ENCODE data around the gene LTBP3. TPM values are rescaled to one million over a fixed set of nuclear protein-coding genes. Genes with fewer than 3 reads are reported as not detected.

Gene LTBP3
- total RNA-seq, 1 experiment from 2014 or later: 248 TPM

DNA sequence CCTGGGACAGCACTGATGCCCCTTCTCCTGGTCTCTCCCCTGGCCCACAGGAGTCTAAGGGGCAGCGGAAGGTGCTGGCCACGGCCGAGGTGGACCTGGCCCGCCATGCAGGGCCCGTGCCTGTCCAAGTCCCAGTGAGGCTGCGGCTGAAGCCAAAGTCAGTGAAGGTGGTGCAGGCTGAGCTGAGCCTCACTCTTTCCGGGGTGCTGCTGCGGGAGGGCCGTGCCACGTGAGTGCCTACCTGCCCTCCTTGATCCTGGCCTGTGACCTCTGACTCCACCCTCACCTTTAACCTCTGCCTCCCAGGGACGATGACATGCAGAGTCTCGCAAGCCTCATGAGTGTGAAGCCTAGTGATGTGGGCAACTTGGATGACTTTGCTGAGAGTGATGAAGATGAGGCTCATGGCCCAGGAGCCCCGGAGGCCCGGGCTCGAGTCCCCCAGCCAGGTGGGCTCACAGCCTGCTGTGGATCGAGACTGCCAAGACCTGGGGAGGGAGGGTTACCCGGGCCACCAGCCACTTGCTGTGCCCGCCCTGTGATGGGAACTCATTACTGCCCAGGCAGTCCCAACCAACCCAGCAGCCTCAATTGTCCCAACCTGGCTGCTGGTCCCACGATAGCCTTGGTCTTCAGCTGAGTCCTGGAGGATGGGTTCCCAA, 22.0 kb upstream of the LTBP3 start:
- BruUV-seq (replicated peaks): no TSS peak
- Histone ChIP-seq H3K4me2 (ENCODE audit: low read length) (no peak overlapping the region), H4K20me1 (ENCODE audit: insufficient read depth) (no peaks in the 10 kb centered on the region), H3K4me1 (ENCODE audit: control insufficient read depth in 1 of 2, insufficient read depth in 2 of 2, low read length in 2 of 2) (peaks cover 22 to 26% of the 10 kb centered on the region in 2 experiments), H3K4me3 (replicated peaks in 1 of 2; ENCODE audit: low read depth in 1 of 2, low read length in 2 of 2) (no peak overlapping the region), H2AFZ (ENCODE audit: low read depth, low read length, poor library complexity, severe bottlenecking) (no peak overlapping the region), H3K36me3 (ENCODE audit: control insufficient read depth in 1 of 2, insufficient read depth in 2 of 2, low read length in 2 of 2) (peaks cover 2 to 4% of the 10 kb centered on the region in 2 experiments; a peak in 2 of 4 replicates), H3K9me2 (ENCODE audit: insufficient read depth) (no peaks in the 10 kb centered on the region), H3K9me3 (ENCODE audit: control insufficient read depth in 1 of 2, insufficient read depth in 1 of 2, low read depth in 1 of 2, low read length in 2 of 2) (no peaks in the 10 kb centered on the region), H3K79me2 (ENCODE audit: insufficient read depth, low read length) (peaks cover 19% of the 10 kb centered on the region; the same call in 1 of the 2 replicates), H3K27me3 (ENCODE audit: insufficient read depth, low read length) (no peaks in the 10 kb centered on the region), H3K9ac (ENCODE audit: low read length) (no peak overlapping the region), H3K27ac (ENCODE audit: low read depth, low read length) (no peak overlapping the region)
- ATAC-seq (no peak), DNase-seq (ENCODE audit: low read depth, low spot score) (no peak)
- intact Hi-C loops (cut with micrococcal nuclease): no loop called here
- no peak for TF ChIP-seq CTCF (IDR thresholded peaks at IDR 0.05 in 2 of 3, conservative IDR thresholded peaks at IDR 0.05 in 1 of 3; ENCODE audit: borderline replicate concordance in 1 of 3, insufficient read depth in 1 of 3, low read depth in 2 of 3, low read length in 2 of 3)
- TF ChIP-seq, protein P1, sequence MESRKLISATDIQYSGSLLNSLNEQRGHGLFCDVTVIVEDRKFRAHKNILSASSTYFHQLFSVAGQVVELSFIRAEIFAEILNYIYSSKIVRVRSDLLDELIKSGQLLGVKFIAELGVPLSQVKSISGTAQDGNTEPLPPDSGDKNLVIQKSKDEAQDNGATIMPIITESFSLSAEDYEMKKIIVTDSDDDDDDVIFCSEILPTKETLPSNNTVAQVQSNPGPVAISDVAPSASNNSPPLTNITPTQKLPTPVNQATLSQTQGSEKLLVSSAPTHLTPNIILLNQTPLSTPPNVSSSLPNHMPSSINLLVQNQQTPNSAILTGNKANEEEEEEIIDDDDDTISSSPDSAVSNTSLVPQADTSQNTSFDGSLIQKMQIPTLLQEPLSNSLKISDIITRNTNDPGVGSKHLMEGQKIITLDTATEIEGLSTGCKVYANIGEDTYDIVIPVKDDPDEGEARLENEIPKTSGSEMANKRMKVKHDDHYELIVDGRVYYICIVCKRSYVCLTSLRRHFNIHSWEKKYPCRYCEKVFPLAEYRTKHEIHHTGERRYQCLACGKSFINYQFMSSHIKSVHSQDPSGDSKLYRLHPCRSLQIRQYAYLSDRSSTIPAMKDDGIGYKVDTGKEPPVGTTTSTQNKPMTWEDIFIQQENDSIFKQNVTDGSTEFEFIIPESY (IDR thresholded peaks at IDR 0.05; ENCODE audit: extremely low read depth, insufficient replicate concordance, low read length): no peak
- TF ChIP-seq CBX3 (IDR thresholded peaks at IDR 0.05; ENCODE audit: low read depth): no peak
- TF ChIP-seq, protein P2, sequence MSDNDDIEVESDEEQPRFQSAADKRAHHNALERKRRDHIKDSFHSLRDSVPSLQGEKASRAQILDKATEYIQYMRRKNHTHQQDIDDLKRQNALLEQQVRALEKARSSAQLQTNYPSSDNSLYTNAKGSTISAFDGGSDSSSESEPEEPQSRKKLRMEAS (IDR thresholded peaks at IDR 0.05): no peak
- ChIA-PET RAD21 (ENCODE audit: low non-redundant PET in 1 of 2, low total read pairs in 2 of 2, uncharacterized antibody in 2 of 2, unreplicated experiment in 2 of 2) (no interaction called here), POLR2A (no interaction called here), CTCF (no interaction called here)

Measured in HCT116 (cell line).